ENCODE data around the gene NDUFB10.
A peak's percentile ranks its signal among the peaks of the same experiment; 100 is the strongest.
"Not testable (repeated sequence)": the region's sequence is repeated elsewhere in the genome, so short reads cannot be mapped to it uniquely, and the experiment has no call there.

Gene NDUFB10

DNA sequence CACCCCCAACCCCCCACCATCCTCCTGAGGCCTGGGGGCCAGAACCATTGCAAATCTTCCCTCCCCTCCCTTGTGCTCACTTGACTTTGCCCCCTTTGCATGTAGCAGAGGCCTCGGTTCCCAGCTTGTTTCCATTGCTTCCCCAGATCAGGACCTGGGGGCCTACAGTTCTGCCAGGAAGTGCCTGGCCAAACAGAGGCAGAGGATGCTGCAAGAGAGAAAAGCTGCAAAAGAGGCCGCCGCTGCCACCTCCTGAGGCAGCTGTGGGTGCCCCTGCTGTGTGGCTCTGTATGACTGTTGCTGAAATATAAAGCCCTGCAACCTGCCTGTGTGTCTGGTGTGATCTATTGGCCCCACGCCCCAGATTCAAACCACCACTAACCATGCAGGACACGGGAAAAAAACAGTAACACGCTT, 2.3 kb downstream of the NDUFB10 start:
- no peak for DNase-seq (ENCODE audit: low read depth)
- H3K4me3 ChIP-seq (replicated peaks; ENCODE audit: low read depth, low read length), result no peak overlapping the region
- TF ChIP-seq, protein P1, sequence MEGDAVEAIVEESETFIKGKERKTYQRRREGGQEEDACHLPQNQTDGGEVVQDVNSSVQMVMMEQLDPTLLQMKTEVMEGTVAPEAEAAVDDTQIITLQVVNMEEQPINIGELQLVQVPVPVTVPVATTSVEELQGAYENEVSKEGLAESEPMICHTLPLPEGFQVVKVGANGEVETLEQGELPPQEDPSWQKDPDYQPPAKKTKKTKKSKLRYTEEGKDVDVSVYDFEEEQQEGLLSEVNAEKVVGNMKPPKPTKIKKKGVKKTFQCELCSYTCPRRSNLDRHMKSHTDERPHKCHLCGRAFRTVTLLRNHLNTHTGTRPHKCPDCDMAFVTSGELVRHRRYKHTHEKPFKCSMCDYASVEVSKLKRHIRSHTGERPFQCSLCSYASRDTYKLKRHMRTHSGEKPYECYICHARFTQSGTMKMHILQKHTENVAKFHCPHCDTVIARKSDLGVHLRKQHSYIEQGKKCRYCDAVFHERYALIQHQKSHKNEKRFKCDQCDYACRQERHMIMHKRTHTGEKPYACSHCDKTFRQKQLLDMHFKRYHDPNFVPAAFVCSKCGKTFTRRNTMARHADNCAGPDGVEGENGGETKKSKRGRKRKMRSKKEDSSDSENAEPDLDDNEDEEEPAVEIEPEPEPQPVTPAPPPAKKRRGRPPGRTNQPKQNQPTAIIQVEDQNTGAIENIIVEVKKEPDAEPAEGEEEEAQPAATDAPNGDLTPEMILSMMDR (IDR thresholded peaks at IDR 0.05; ENCODE audit: low read length, missing control alignments), result no peak

DNA sequence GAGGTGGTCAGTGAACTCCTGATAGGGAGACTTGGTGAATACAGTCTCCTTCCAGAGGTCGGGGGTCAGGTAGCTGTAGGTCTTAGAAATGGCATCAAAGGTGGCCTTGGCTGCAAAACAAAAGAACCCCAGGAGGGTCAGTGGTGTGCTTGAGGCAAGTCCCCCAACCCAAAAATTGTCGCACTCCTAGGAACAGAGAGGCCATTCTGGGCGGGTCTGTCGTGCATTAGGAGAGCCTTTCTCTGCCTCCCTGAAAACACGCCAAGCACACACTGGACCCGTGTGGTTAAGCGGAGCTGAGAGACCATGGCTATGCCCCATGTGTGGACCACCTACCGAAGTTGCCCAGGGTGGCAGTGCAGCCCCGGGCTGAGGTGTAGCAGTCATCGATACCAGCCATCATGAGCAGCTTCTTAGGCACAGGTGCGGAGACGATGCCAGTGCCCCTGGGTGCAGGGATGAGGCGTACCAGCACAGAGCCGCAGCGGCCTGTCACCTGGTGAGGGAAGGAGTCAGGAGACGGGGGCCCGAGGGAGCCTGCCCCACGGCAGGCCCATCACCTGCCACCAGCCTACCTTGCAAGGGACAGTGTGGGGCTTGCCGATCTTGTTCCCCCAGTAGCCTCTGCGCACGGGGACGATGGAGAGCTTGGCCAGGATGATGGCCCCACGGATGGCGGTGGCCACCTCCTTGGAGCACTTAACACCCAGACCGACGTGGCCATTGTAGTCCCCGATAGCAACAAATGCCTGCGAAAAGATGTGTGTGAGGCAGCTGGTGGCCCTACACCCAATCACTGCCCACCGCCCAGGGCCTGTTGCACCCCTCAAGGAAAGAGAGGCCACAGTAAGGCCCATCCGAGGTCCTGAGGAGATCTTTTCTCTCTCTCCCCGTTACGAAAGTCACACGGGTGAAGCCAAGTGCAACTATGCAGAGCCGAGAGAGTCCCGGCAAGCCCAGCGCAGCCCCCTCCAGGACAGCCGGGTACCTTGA, 3.1 kb downstream of the NDUFB10 start:
- H3K4me3 ChIP-seq (replicated peaks; ENCODE audit: low read depth, low read length), result peak overlapping the region; percentile 90
- DNase-seq (ENCODE audit: low read depth), result not testable (repeated sequence)

DNA sequence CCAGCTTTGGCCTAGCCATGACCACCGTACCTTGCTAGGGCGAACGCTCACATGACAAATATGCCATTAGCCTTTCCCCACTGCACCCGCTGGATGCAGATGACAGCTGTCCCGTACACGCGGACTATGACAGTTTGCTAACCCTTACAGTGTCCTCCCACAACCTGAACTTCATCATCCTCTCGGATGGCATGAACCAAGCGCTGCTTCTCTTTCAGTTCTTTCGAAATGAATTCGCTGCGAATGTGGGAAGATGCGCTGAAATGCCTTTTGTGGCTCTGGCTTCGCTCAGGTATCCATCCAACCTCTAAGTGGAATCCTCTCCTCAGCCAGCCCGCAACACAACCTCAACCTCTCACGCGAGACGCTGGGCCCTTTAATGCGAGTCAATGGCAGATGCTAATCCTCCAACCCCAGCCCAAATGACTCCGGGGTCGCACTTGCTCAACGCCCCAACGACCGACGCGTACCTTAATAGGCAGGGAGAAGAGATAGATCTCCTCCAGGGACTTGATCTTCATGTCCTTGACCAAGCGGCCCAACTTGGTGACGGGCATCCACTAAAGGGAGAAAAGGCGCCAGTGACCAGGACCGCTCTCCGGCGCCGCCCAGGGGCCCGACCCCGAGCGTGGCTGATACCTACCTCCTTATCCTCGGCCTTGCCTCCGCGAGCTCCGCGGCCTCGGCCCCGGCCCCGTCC, 4.6 kb downstream of the NDUFB10 start:
- H3K4me3 ChIP-seq (replicated peaks; ENCODE audit: low read depth, low read length), result peak overlapping the region; percentile 90
- peak; percentile 43 for DNase-seq (ENCODE audit: low read depth)
- TF ChIP-seq, protein P1 (IDR thresholded peaks at IDR 0.05; ENCODE audit: low read length, missing control alignments), result no peak

DNA sequence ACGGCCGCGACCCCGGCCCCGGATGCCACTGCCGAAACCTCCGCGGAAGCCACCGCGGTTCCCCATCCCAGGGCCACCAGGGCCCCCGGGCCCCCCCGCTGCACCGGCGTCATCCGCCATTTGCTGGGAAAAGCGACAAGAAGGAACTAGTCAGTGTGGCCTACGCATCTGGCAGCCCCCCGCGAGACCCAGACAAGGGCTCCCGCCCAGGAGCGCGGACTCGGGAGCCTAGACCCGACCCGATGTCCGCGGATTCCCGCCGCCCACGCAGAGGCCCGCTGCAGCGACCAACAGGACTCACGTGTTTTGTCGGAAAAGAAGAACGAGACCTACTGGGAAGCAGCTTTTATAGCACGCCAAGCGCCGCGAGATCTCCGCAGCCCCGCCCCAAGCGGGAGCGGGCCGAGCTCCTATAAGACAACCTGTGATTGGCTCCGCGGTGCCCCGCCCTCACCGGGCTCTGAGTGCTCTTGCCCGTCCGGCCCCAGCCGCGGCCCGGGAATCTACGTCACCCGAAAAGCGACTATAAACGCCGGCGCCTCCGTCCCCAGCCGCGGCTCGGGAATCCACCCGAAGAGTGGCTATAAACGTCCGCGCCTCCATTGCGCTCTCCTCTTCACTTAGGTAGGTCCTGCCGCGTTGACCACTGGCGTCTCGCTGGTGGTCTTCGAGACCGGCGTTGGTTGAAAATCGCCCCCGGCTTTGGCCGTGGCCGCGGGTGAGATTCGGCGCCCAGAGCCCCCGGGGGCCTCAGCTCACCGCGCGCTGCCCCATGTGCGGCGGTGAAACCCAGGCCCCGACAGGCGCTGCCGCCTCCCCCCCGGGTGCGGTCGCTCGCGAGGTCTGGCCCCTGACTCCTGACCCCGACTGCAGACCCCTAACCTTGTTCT, 5.4 kb downstream of the NDUFB10 start, which contains the start of gene RPS2:
Gene RPS2 (minus strand): TSS at position 321 of the 890 bp plus-strand sequence. CDS start 201 bp downstream, at position 120.
- peak within 1 kb of the TSS; percentile 90 for H3K4me3 ChIP-seq (replicated peaks; ENCODE audit: low read depth, low read length)
- TF ChIP-seq, protein P1 (IDR thresholded peaks at IDR 0.05; ENCODE audit: low read length, missing control alignments), result no peak
- peak; percentile 99 for DNase-seq (ENCODE audit: low read depth)

DNA sequence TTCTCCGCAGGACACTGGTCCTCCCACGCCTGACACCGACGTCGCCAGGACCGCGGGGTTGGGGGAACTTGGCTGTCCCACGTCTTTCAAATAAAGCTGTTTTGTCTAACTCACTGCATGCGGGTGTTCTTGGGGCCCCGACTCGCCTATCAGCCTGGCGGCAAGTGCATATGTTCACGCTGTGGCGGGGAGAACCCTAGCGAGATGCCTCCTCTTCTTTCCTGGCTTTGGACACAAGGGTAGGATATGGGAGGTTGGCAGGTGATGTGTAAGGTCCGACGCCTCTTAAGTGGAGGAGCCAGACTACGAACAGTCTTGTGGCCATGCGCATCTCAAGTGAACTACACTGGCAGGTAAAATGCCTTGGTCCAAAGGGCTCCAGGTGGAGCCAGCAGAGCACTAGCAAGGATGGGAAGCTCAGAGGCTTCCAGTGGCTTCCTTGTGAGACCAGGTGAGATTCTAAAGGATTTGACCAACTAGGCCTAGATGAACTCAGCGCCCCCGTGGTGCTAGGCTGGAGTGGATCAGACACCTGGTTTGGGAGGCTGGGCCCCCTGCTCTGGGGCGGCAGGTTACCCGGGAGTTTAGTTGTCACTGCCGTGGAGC, 6.2 kb downstream of the NDUFB10 start:
- DNase-seq (ENCODE audit: low read depth), result no peak

DNA sequence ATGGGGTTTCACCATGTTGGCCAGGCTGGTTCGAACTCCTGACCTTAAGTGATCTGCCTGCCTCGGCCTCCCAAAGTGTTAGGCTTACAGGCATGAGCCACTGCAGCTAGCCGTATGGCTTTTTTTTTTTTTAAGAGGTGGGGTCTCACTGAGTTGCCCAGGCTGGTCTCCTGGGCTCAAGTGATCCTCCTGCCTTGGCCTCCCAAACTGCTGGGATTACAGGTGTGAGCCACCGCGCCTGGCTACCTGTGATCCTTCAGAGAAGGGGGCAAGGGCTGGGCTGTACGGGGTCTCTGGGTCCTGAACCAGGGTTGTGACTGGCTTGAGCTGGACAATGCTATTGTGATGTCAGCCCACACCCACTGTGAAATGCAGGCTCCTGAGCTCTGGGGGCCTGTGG, 7.1 kb downstream of the NDUFB10 start, which contains the start of gene RNF151:
Gene RNF151 (plus strand): TSS at position 397 of the 400 bp plus-strand sequence. CDS start 26 bp downstream, outside the sequence.
- H3K4me3 ChIP-seq (replicated peaks; ENCODE audit: low read depth, low read length), result peak within 1 kb of the TSS; percentile 90
- TF ChIP-seq, protein P1 (IDR thresholded peaks at IDR 0.05; ENCODE audit: low read length, missing control alignments), result no peak
- no peak for DNase-seq (ENCODE audit: low read depth)

More for the DNA sequence above, 6.2 kb downstream of the NDUFB10 start:
- peak overlapping the region; percentile 90 for H3K4me3 ChIP-seq (replicated peaks; ENCODE audit: low read depth, low read length)
- TF ChIP-seq, protein P1 (IDR thresholded peaks at IDR 0.05; ENCODE audit: low read length, missing control alignments), result no peak
